GM18505 (cell line): ENCODE measurements around the gene MAP3K19.

ENCODE experiments used
- ATAC-seq: cut with Tn5 transposase; IDR thresholded peaks from one replicate; pipeline ENCODE4 v1.9.1; 2021; ENCODE audit not compliant: unreplicated experiment
- POLR2A ChIP-seq: IDR thresholded peaks from 4 replicates; pipeline ENCODE4 v1.6.1; 2011; ENCODE audit warnings: borderline replicate concordance; ENCODE audit not compliant: insufficient read depth, insufficient read length; ENCODE audit errors: extremely low read depth

MAP3K19 gene

DNA sequence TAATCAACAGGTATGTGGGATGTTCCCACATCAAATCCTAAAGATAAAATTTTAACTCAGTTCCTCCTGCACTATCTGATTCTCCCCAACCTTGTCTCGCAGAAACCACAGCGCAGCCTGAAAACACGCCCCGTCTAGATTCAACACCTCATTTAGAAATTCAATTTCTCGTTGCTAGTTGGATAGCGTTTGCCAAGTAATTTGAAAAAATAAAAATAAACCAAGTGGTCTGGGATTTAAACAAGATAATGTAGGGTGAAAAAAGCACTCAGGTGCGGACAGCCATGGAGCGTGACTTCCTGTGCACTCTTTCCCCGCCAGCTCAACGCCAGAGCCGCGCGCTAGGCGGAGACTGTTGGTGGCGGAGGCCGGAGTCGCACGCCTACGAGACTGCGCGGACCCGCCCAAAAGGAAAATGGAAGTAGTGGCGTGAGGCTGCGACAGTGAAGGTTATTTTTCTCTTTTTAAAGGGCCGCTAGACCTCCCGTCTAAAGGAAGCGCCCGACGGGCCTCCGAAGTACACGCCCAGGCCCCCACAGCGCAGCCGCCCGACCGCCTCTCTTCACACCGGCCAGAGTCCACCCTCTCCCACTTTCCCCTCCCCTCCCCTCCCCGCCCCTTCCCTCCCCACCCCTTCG lies 129.2 kb downstream of the MAP3K19 start:
- ATAC-seq: peak; percentile 67

DNA sequence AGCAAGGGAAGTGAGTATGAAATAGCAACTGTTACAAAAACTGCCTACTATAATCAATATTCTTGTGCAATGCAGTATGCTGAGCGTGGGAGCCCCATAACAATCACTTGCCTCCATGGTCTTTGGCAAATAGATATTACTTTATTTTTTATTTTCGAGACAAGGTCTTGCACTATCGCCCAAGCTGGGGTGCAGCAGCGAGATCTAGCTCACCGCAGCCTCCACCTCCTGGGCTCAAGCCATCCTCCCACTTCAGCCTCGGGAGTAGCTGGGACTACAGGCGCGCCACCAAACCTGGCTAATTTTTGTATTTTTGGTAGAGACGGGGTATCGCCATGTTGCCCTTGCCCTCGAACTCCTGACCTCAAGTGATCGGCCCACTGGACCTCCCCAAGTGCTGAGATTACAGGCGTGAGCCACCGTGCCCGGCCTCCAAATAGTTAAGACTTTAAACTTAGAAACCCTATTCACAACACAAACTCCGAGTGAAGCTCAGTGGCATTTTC lies 129.8 kb downstream of the MAP3K19 start:
- TF ChIP-seq POLR2A: no peak
- ATAC-seq: no peak

More for the DNA sequence above, 129.2 kb downstream of the MAP3K19 start:
- peak; percentile 67 for TF ChIP-seq POLR2A
